H9 (cell line): Measurements from ENCODE around the gene ZNF225. TPM values are rescaled to one million over a fixed set of nuclear protein-coding genes. Genes with fewer than 3 reads are reported as not detected.

Source experiments
- DNase-seq: peaks from one replicate; pipeline ENCODE4 v3.0.0-alpha.2; 2017
- H2AFZ ChIP-seq: one replicate; pipeline ENCODE4 v1.6.1; 2013; ENCODE audit warnings: mild to moderate bottlenecking, low read length, control low read depth, moderate library complexity
- H2AK5ac ChIP-seq: 2 replicates; pipeline ENCODE4 v1.6.1; 2013; ENCODE audit warnings: low read length, control low read depth, mixed read lengths; ENCODE audit not compliant: insufficient read length
- H2BK120ac ChIP-seq: one replicate; pipeline ENCODE4 v1.6.1; 2013; ENCODE audit warnings: low read depth, mild to moderate bottlenecking, low read length, control low read depth, inconsistent platforms; ENCODE audit not compliant: poor library complexity, severe bottlenecking
- H2BK12ac ChIP-seq: 2 replicates; pipeline ENCODE4 v1.6.1; 2013; ENCODE audit warnings: low read length, control low read depth, mixed read lengths, low read depth; ENCODE audit not compliant: insufficient read length
- H2BK15ac ChIP-seq: 2 replicates; pipeline ENCODE4 v1.6.1; 2013; ENCODE audit warnings: low read depth, low read length, control low read depth
- H2BK20ac ChIP-seq: one replicate; pipeline ENCODE4 v1.6.1; 2013; ENCODE audit warnings: low read depth, mild to moderate bottlenecking, low read length, control low read depth, inconsistent platforms; ENCODE audit not compliant: poor library complexity, severe bottlenecking
- H2BK5ac ChIP-seq: 2 replicates; pipeline ENCODE4 v1.6.1; 2013; ENCODE audit warnings: low read length, control low read depth, mixed read lengths; ENCODE audit not compliant: insufficient read length
- H3K14ac ChIP-seq: 2 replicates; pipeline ENCODE4 v1.6.1; 2013; ENCODE audit warnings: low read length, control low read depth; ENCODE audit not compliant: insufficient read depth
- H3K18ac ChIP-seq: 2 replicates; pipeline ENCODE4 v1.6.1; 2013; ENCODE audit warnings: low read depth, mild to moderate bottlenecking, mixed read lengths, low read length, control low read depth; ENCODE audit not compliant: insufficient read length
- H3K23ac ChIP-seq: 2 replicates; pipeline ENCODE4 v1.6.1; 2013; ENCODE audit warnings: low read length, control low read depth, mixed read lengths, low read depth; ENCODE audit not compliant: insufficient read length
- H3K23me2 ChIP-seq: 2 replicates; pipeline ENCODE4 v1.6.1; 2013; ENCODE audit warnings: low read depth, mild to moderate bottlenecking, mixed read lengths, low read length, control low read depth; ENCODE audit not compliant: insufficient read length, poor library complexity, severe bottlenecking
- H3K27ac ChIP-seq: 2 replicates; pipeline ENCODE4 v1.5.1; 2013; ENCODE audit warnings: low read length, control low read depth, mixed read lengths, low read depth; ENCODE audit not compliant: insufficient read length
- H3K27me3 ChIP-seq: 2 replicates; pipeline ENCODE4 v1.6.1; 2013; ENCODE audit warnings: low read length, control low read depth, inconsistent platforms; ENCODE audit not compliant: insufficient read depth
- H3K4ac ChIP-seq: 2 replicates; pipeline ENCODE4 v1.6.1; 2013; ENCODE audit warnings: low read depth, mild to moderate bottlenecking, control low read depth, inconsistent platforms, low read length, moderate library complexity
- H3K4me1 ChIP-seq: 2 replicates; pipeline ENCODE4 v1.6.1; 2013; ENCODE audit warnings: low read length, control low read depth, inconsistent platforms; ENCODE audit not compliant: insufficient read depth
- H3K4me2 ChIP-seq: 2 replicates; pipeline ENCODE4 v1.6.1; 2013; ENCODE audit warnings: low read length, control low read depth, mixed read lengths; ENCODE audit not compliant: insufficient read length, insufficient read depth
- H3K56ac ChIP-seq: 2 replicates; pipeline ENCODE4 v1.6.1; 2013; ENCODE audit warnings: low read depth, mild to moderate bottlenecking, mixed read lengths, low read length, control low read depth; ENCODE audit not compliant: insufficient read length
- H3K79me1 ChIP-seq: 2 replicates; pipeline ENCODE4 v1.6.1; 2013; ENCODE audit warnings: low read depth, mild to moderate bottlenecking, moderate library complexity, low read length, control low read depth, inconsistent platforms; ENCODE audit not compliant: insufficient read depth, poor library complexity, severe bottlenecking
- H3K79me2 ChIP-seq: 2 replicates; pipeline ENCODE4 v1.6.1; 2013; ENCODE audit warnings: low read length, control low read depth, inconsistent platforms; ENCODE audit not compliant: insufficient read depth
- H3K9ac ChIP-seq: 2 replicates; pipeline ENCODE4 v1.6.1; 2013; ENCODE audit warnings: low read length, control low read depth, mixed read lengths; ENCODE audit not compliant: insufficient read length; ENCODE audit errors: extremely low read depth
- H3K9me3 ChIP-seq: one replicate; pipeline ENCODE4 v1.6.1; 2013; ENCODE audit warnings: low read depth, low read length, inconsistent platforms; ENCODE audit not compliant: control insufficient read depth
- H3T11ph ChIP-seq: one replicate; pipeline ENCODE4 v1.6.1; 2013; ENCODE audit warnings: mild to moderate bottlenecking, low read length, control low read depth, inconsistent platforms
- H4K20me1 ChIP-seq: one replicate; pipeline ENCODE4 v1.6.1; 2013; ENCODE audit not compliant: control insufficient read depth, insufficient read length, insufficient read depth
- H4K5ac ChIP-seq: 2 replicates; pipeline ENCODE4 v1.6.1; 2013; ENCODE audit warnings: low read depth, mild to moderate bottlenecking, mixed read lengths, low read length, control low read depth; ENCODE audit not compliant: insufficient read length
- H4K8ac ChIP-seq: replicated peaks from 2 replicates; pipeline ENCODE4 v1.6.1; 2013; ENCODE audit warnings: low read length, control low read depth, mixed read lengths, low read depth; ENCODE audit not compliant: insufficient read length
- H4K91ac ChIP-seq: 2 replicates; pipeline ENCODE4 v1.6.1; 2013; ENCODE audit warnings: low read depth, mild to moderate bottlenecking, moderate library complexity, mixed read lengths, low read length, control low read depth; ENCODE audit not compliant: insufficient read length
- H3K27ac Mint-ChIP-seq, 3 experiments: 2 replicates in 2 of 3; 3 replicates in 1 of 3; pipeline ENCODE4 v1.8.0; 2020 to 2021; ENCODE audit warnings: mixed read lengths in 3 of 3, mild to moderate bottlenecking in 1 of 3, moderate library complexity in 1 of 3
- H3K27me3 Mint-ChIP-seq: 2 replicates; pipeline ENCODE4 v1.8.0; 2021; ENCODE audit warnings: low read depth, mild to moderate bottlenecking, moderate library complexity, mixed read lengths
- H3K36me3 Mint-ChIP-seq, 3 experiments: 2 replicates in 2 of 3; 3 replicates in 1 of 3; pipeline ENCODE4 v1.8.0; 2020 to 2021; ENCODE audit warnings: low read depth in 3 of 3, mixed read lengths in 3 of 3; ENCODE audit not compliant: insufficient read depth in 1 of 3
- H3K4me1 Mint-ChIP-seq, 2 experiments: 2 replicates each; pipeline ENCODE4 v1.8.0; 2020; ENCODE audit warnings: mixed read lengths in 2 of 2
- H3K4me3 Mint-ChIP-seq, 2 experiments: 2 replicates in 1 of 2; 3 replicates in 1 of 2; pipeline ENCODE4 v1.8.0; 2020 to 2021; ENCODE audit warnings: mild to moderate bottlenecking in 2 of 2, mixed read lengths in 2 of 2, moderate library complexity in 1 of 2
- H3K9me3 Mint-ChIP-seq, 2 experiments: 2 replicates in 1 of 2; 3 replicates in 1 of 2; pipeline ENCODE4 v1.8.0; 2020; ENCODE audit warnings: mild to moderate bottlenecking in 2 of 2, mixed read lengths in 2 of 2, moderate library complexity in 1 of 2
- total RNA-seq: library from RNA; stranded (reverse); gene quantifications from 2 replicates; pipeline ENCODE4 v1.2.1, GENCODE V29; 2021
- TF ChIP-seq, protein P1 (sequence below): fragments of 200-600 bp; sonication (generic); conservative IDR thresholded peaks from 3 replicates; pipeline ENCODE4 v1.8.0; 2021; ENCODE audit warnings: antibody characterized with exemption, mild to moderate bottlenecking

The ZNF225 gene
- total RNA-seq, 1 experiment from 2014 or later = 3.9 TPM

DNA sequence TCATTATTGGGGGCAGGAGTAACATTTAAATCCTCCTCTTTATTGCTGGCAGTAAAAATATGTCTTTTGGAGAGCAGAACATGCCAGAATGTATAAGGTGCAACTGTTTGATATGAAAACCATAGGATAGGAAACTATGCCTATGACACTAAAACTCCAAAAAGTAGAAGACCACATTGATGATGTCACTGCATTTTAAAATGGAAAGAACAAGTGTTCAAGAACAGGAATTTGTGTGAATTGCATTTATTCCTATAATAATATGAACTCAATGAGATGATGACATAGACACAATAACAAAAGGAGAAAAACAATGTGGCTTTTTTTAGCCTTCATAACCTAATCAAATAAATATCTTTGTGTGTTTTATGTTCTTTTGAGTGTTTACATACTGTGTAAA is 3.7 kb upstream of the ZNF225 start:
- no peaks in the 10 kb centered on the region for H3K23me2 ChIP-seq
- no peaks in the 10 kb centered on the region for H3K79me2 ChIP-seq
- H3K79me1 ChIP-seq = peaks cover 1% of the 10 kb centered on the region
- H3K56ac ChIP-seq = no peak overlapping the region
- H2AFZ ChIP-seq = no peak overlapping the region
- no peak overlapping the region for H4K5ac ChIP-seq
- no peak overlapping the region for H3K27ac ChIP-seq
- H2BK15ac ChIP-seq = no peak overlapping the region
- Mint-ChIP-seq H3K9me3 (peaks cover 59 to 60% of the 10 kb centered on the region in 2 experiments), H3K27ac (no peak overlapping the region), H3K27me3 (peaks cover 3% of the 10 kb centered on the region; the same call in 1 of the 2 replicates), H3K4me1 (peaks cover 5 to 12% of the 10 kb centered on the region in 2 experiments), H3K36me3 (peaks cover 52 to 66% (median 66%) of the 10 kb centered on the region in 3 experiments), H3K4me3 (no peak overlapping the region)
- TF ChIP-seq, protein P1, sequence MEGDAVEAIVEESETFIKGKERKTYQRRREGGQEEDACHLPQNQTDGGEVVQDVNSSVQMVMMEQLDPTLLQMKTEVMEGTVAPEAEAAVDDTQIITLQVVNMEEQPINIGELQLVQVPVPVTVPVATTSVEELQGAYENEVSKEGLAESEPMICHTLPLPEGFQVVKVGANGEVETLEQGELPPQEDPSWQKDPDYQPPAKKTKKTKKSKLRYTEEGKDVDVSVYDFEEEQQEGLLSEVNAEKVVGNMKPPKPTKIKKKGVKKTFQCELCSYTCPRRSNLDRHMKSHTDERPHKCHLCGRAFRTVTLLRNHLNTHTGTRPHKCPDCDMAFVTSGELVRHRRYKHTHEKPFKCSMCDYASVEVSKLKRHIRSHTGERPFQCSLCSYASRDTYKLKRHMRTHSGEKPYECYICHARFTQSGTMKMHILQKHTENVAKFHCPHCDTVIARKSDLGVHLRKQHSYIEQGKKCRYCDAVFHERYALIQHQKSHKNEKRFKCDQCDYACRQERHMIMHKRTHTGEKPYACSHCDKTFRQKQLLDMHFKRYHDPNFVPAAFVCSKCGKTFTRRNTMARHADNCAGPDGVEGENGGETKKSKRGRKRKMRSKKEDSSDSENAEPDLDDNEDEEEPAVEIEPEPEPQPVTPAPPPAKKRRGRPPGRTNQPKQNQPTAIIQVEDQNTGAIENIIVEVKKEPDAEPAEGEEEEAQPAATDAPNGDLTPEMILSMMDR = no peak
- H3K4ac ChIP-seq = no peak overlapping the region
- no peak overlapping the region for H2BK5ac ChIP-seq
- no peaks in the 10 kb centered on the region for H3K27me3 ChIP-seq
- H3K9me3 ChIP-seq = peaks cover 26% of the 10 kb centered on the region
- no peak overlapping the region for H3K18ac ChIP-seq
- H2AK5ac ChIP-seq = no peak overlapping the region
- no peak overlapping the region for H2BK12ac ChIP-seq
- H4K8ac ChIP-seq = no peak overlapping the region
- H4K91ac ChIP-seq = no peak overlapping the region
- H3K23ac ChIP-seq = no peak overlapping the region
- no peak overlapping the region for H2BK120ac ChIP-seq
- no peak overlapping the region for H3K14ac ChIP-seq
- H2BK20ac ChIP-seq = no peak overlapping the region
- no peaks in the 10 kb centered on the region for H3K4me1 ChIP-seq
- no peak for DNase-seq
- no peak overlapping the region for H3T11ph ChIP-seq
- H3K9ac ChIP-seq = no peak overlapping the region
- H3K4me2 ChIP-seq = no peak overlapping the region
- no peaks in the 10 kb centered on the region for H4K20me1 ChIP-seq
